Uterus (tissue), 4 donors: Measurements from ENCODE around the gene PACS1. TPM values are rescaled to one million over a fixed set of nuclear protein-coding genes. Genes with fewer than 3 reads are reported as not detected.

Experiments
- DNase-seq, 2 donors: peaks; one replicate each; pipeline ENCODE4 v3.0.0-alpha.2; 2019 to 2020
- H3K27ac ChIP-seq, 2 donors: fragments of 200-600 bp; sonication (generic); 1 replicate in 1 of 2; 2 replicates in 1 of 2; pipeline ENCODE4 v1.5.1; 2016 to 2018
- H3K27me3 ChIP-seq, 2 donors: fragments of 200-600 bp; sonication (generic); one replicate each; pipeline ENCODE4 v1.5.1; 2018 to 2019; ENCODE audit warnings: control low read depth in 1 of 2
- H3K36me3 ChIP-seq, 2 donors: fragments of 200-600 bp; sonication (generic); one replicate each; pipeline ENCODE4 v1.5.1; 2019; ENCODE audit warnings: control low read depth in 1 of 2
- H3K4me1 ChIP-seq, 2 donors: fragments of 200-600 bp; sonication (generic); one replicate each; pipeline ENCODE4 v1.5.1; 2018 to 2019; ENCODE audit warnings: control low read depth in 1 of 2
- H3K4me3 ChIP-seq, 2 donors: fragments of 200-600 bp; sonication (generic); 1 replicate in 1 of 2; 2 replicates in 1 of 2; pipeline ENCODE4 v1.5.1; 2018 to 2019; ENCODE audit warnings: mild to moderate bottlenecking in 1 of 2
- H3K9me3 ChIP-seq, 2 donors: fragments of 200-600 bp; sonication (generic); one replicate each; pipeline ENCODE4 v1.5.1; 2019; ENCODE audit warnings: control low read depth in 1 of 2
- POLR2A ChIP-seq, 2 donors: fragments of 450-650 bp; IDR thresholded peaks; one replicate each; pipeline ENCODE4 v1.6.1; 2016; ENCODE audit warnings: antibody characterized with exemption in 2 of 2, mild to moderate bottlenecking in 1 of 2, moderate library complexity in 1 of 2
- intact Hi-C: fragments of 100-400 bp; cut with DNase I; formaldehyde crosslinking; loops from one replicate; pipeline ENCODE4 v1.15.1; 2023; ENCODE audit warnings: low total_unique reads
- total RNA-seq, 4 donors: library from RNA; depleted of rRNA in 3 of 4; stranded (reverse); fragments of >200 nt in 3 of 4; gene quantifications; one replicate each; pipeline versions ENCODE4 v1.1.0 to v1.2.4, GENCODE V29; 2014 to 2023
- TF ChIP-seq, protein P1 (sequence below), 4 experiments: fragments of 200-600 bp in 2 of 4; fragments of 450-650 bp in 2 of 4; sonication (generic) in 2 of 4; IDR thresholded peaks; one replicate each; pipeline ENCODE4 v1.5.1; 2016 to 2019; ENCODE audit warnings: antibody characterized with exemption in 4 of 4, mild to moderate bottlenecking in 2 of 4, moderate library complexity in 1 of 4
- donor health status: DM: yes; HTN: yes; CAD: no.

PACS1 gene
- total RNA-seq, 4 donors from 2014 or later = 2.9 to 79.2 (median 57.2) TPM

DNA sequence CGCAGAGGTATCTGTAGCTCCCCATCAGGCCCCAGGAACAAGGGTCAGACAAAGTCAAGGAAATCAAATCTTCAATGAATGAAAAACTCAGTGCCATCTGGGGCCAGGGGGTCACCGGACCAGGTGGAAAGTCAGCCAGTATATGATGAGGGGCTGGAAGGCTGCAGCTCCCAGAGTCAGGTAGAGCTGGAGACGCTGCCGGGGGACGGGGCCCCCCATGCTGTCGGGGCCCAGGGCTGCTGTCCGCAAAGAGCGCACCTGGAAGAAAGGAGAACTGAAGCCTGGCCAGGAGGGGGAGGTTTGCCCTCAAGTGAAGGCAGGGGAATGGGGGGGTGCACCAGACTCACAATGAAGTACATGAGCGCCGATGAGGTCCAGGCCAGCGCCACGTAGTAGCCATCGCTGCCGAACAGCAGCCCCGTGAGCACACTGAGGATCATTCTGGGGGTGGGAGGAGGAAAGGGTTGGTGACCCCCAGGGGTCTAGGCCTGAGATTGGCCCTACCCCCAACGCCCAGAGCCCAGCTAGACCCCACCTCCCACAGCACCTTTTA, 214.5 kb downstream of the PACS1 start:
- no peaks in the 10 kb centered on the region for H3K36me3 ChIP-seq
- H3K27ac ChIP-seq = no peak overlapping the region
- H3K4me3 ChIP-seq = no peak overlapping the region
- H3K27me3 ChIP-seq = no peaks in the 10 kb centered on the region
- H3K9me3 ChIP-seq = no peaks in the 10 kb centered on the region
- DNase-seq = no peak
- peaks cover 0 to 9% of the 10 kb centered on the region in 2 donors for H3K4me1 ChIP-seq
- TF ChIP-seq, protein P1, sequence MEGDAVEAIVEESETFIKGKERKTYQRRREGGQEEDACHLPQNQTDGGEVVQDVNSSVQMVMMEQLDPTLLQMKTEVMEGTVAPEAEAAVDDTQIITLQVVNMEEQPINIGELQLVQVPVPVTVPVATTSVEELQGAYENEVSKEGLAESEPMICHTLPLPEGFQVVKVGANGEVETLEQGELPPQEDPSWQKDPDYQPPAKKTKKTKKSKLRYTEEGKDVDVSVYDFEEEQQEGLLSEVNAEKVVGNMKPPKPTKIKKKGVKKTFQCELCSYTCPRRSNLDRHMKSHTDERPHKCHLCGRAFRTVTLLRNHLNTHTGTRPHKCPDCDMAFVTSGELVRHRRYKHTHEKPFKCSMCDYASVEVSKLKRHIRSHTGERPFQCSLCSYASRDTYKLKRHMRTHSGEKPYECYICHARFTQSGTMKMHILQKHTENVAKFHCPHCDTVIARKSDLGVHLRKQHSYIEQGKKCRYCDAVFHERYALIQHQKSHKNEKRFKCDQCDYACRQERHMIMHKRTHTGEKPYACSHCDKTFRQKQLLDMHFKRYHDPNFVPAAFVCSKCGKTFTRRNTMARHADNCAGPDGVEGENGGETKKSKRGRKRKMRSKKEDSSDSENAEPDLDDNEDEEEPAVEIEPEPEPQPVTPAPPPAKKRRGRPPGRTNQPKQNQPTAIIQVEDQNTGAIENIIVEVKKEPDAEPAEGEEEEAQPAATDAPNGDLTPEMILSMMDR (IDR thresholded peaks at IDR 0.05) = no peak
- TF ChIP-seq POLR2A (IDR thresholded peaks at IDR 0.05) = no peak
- intact Hi-C loops = loop anchor here (10.0 kb wide), 1 partner anchor 60 kb away; no protein-coding TSS in a partner anchor

GRCh38 chr11:66285250-66285947, 215.3 kb downstream of the PACS1 start:
- Histone ChIP-seq H3K36me3 (no peaks in the 10 kb centered on the region), H3K27me3 (no peaks in the 10 kb centered on the region), H3K27ac (no peak overlapping the region), H3K9me3 (no peaks in the 10 kb centered on the region), H3K4me1 (peaks cover 0 to 14% of the 10 kb centered on the region in 2 donors), H3K4me3 (no peak overlapping the region)
- TF ChIP-seq, protein P1 (IDR thresholded peaks at IDR 0.05) = no peak
- no peak for TF ChIP-seq POLR2A (IDR thresholded peaks at IDR 0.05)
- DNase-seq = no peak
- intact Hi-C loops = loop anchor here (10.0 kb wide), 1 partner anchor 61 kb away; no protein-coding TSS in a partner anchor

DNA sequence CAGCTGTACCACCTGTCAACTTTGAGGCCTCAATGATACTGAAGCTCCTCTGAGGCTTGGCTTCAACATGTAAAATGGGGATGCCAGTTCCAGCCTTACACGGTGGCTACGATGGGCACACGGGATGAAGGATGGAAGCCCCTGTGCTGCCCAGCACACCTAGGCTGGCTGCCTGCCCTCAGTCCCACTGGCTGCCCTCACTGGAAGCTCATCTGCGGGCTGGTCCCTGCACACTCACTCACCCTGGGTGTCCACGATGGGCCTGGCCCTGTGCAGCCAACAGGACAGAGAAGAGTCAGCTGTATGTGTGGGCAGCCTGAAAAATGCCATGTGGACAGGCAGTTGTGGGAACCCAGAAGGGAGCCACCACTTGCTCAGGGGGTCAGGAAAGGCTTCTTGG, 216.6 kb downstream of the PACS1 start:
- no peak for DNase-seq
- intact Hi-C loops = loop anchor here (10.0 kb wide), 1 partner anchor 62 kb away; no protein-coding TSS in a partner anchor
- TF ChIP-seq POLR2A (IDR thresholded peaks at IDR 0.05) = no peak
- TF ChIP-seq, protein P1 (IDR thresholded peaks at IDR 0.05) = no peak

DNA sequence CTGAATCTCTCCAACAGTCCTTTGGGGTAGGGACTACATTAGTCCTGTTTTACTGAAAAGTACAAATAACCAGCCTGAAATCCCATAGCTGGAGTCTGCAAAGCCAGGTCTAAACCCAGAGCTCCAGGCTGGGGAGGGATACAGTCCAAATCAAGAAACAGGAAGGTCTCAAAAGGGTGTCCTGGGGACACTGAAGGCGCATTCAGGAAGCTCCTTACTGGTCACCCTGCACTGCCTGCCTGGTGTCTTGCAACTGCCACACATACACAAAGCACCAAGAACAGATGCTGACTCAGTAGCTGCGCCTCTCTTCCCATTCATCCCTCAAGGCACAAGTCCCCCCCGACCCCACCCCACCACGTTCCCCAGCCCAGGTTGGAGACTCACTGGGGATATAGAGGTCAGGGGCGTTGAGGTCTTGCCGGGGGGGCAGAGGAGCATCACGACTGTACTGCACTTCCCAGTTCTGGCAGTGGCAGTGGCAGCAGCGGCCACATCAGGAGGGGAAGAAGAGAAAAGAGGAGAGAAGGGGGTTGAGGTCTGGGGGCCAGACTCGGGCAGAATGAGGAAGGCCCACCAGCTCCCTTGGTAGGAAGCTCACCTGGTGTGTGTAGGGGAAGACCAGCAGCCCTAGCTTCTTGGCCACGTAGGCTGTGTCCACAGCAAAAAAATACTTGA, 217.3 kb downstream of the PACS1 start:
- no peak for TF ChIP-seq POLR2A (IDR thresholded peaks at IDR 0.05)
- TF ChIP-seq, protein P1 (IDR thresholded peaks at IDR 0.05) = no peak
- no peaks in the 10 kb centered on the region for H3K9me3 ChIP-seq
- H3K36me3 ChIP-seq = no peaks in the 10 kb centered on the region
- H3K4me3 ChIP-seq = no peak overlapping the region
- H3K27me3 ChIP-seq = peaks cover 0 to 6% of the 10 kb centered on the region in 2 donors
- no peak for DNase-seq
- peaks cover 0 to 19% of the 10 kb centered on the region in 2 donors for H3K4me1 ChIP-seq
- intact Hi-C loops = loop anchor here (10.0 kb wide), 1 partner anchor 63 kb away; no protein-coding TSS in a partner anchor
- H3K27ac ChIP-seq = no peak overlapping the region

More for the DNA sequence above, 216.6 kb downstream of the PACS1 start:
- Histone ChIP-seq H3K27me3 (no peaks in the 10 kb centered on the region), H3K9me3 (no peaks in the 10 kb centered on the region), H3K4me1 (peaks cover 0 to 14% of the 10 kb centered on the region in 2 donors), H3K36me3 (no peaks in the 10 kb centered on the region), H3K27ac (no peak overlapping the region), H3K4me3 (no peak overlapping the region)
